Epithelial cell of esophagus (primary cell): Measurements from ENCODE around the gene ZNF665.
"Not testable (repeated sequence)": the region's sequence is repeated elsewhere in the genome, so short reads cannot be mapped to it uniquely, and the experiment has no call there.

Experiments
- DNase-seq: peaks from one replicate; pipeline ENCODE4 v3.0.0; 2010; ENCODE audit warnings: low read depth
- H3K4me3 ChIP-seq: 2 replicates; pipeline ENCODE4 v1.5.1; 2011; ENCODE audit warnings: mild to moderate bottlenecking, low read length, control low read depth
- CTCF ChIP-seq: IDR thresholded peaks from 2 replicates; pipeline ENCODE4 v1.5.1; 2011; ENCODE audit warnings: low read depth, mild to moderate bottlenecking, low read length, control low read depth, inconsistent platforms; ENCODE audit not compliant: insufficient read depth; ENCODE audit errors: missing control alignments

Gene ZNF665

GRCh38 chr19:53195265-53195903 is 2.2 kb upstream of the ZNF665 start:
- H3K4me3 ChIP-seq, result no peak overlapping the region
- TF ChIP-seq CTCF, result peak; percentile 98
- peak; percentile 87 for DNase-seq

GRCh38 chr19:53193535-53194222 is 521 bp upstream of the ZNF665 start:
- peak overlapping the region; percentile 59 for H3K4me3 ChIP-seq
- DNase-seq, result no peak
- TF ChIP-seq CTCF, result no peak

- no peak for TF ChIP-seq CTCF
- DNase-seq, result no peak
Measured at GRCh38 chr19:53190253-53190652, 2.9 kb downstream of the ZNF665 start.

GRCh38 chr19:53189691-53190198 is 3.4 kb downstream of the ZNF665 start:
- not testable (repeated sequence) for H3K4me3 ChIP-seq, DNase-seq

More at GRCh38 chr19:53190253-53190652, 2.9 kb downstream of the ZNF665 start:
- no peak overlapping the region for H3K4me3 ChIP-seq

GRCh38 chr19:53185155-53185882 is 7.8 kb downstream of the ZNF665 start:
- DNase-seq, H3K4me3 ChIP-seq: not testable (repeated sequence)

GRCh38 chr19:53183146-53183764 is 9.9 kb downstream of the ZNF665 start:
- DNase-seq, result peak; percentile 11
- no peak for TF ChIP-seq CTCF
- H3K4me3 ChIP-seq, result no peak overlapping the region

GRCh38 chr19:53182202-53182601 is 11.0 kb downstream of the ZNF665 start:
- no peak overlapping the region for H3K4me3 ChIP-seq
- TF ChIP-seq CTCF, result no peak
- DNase-seq, result no peak
